ENCODE measurements around the gene UBE2E3.
"Not testable (repeated sequence)": the region's sequence is repeated elsewhere in the genome, so short reads cannot be mapped to it uniquely, and the experiment has no call there.

DNA sequence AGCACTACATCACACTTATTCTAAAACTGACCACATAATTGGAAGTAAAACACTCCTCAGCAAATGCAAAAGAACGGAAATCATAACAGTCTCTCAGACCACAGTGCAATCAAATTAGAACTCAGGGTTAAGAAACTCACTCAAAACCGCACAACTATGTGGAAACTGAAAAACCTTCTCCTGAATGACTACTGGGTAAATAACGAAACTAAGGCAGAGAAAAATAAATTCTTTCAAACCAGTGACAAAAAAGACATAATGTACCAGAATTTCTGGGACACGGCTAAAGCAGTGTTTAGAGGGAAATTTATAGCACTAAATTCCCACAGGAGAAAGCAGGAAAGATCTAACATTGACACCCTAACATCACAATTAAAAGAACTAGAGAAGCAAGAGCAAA lies 111.5 kb downstream of the UBE2E3 start:
- TF ChIP-seq, protein P1, sequence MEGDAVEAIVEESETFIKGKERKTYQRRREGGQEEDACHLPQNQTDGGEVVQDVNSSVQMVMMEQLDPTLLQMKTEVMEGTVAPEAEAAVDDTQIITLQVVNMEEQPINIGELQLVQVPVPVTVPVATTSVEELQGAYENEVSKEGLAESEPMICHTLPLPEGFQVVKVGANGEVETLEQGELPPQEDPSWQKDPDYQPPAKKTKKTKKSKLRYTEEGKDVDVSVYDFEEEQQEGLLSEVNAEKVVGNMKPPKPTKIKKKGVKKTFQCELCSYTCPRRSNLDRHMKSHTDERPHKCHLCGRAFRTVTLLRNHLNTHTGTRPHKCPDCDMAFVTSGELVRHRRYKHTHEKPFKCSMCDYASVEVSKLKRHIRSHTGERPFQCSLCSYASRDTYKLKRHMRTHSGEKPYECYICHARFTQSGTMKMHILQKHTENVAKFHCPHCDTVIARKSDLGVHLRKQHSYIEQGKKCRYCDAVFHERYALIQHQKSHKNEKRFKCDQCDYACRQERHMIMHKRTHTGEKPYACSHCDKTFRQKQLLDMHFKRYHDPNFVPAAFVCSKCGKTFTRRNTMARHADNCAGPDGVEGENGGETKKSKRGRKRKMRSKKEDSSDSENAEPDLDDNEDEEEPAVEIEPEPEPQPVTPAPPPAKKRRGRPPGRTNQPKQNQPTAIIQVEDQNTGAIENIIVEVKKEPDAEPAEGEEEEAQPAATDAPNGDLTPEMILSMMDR (IDR thresholded peaks at IDR 0.05), result not testable (repeated sequence)
- TF ChIP-seq POLR2A, POLR2AphosphoS5 (IDR thresholded peaks at IDR 0.05): not testable (repeated sequence)
